Transverse colon (tissue), 4 donors: ENCODE data around the gene ELN.

Experiments used
- CTCF ChIP-seq, 5 experiments: fragments of 200-600 bp in 3 of 5; fragments of 450-650 bp in 2 of 5; sonication (generic) in 3 of 5; IDR thresholded peaks; 1 replicate in 2 of 5; 2 replicates in 3 of 5; pipeline ENCODE4 v1.5.1; 2016 to 2017; ENCODE audit warnings: antibody characterized with exemption in 5 of 5, inconsistent platforms in 3 of 5, mild to moderate bottlenecking in 2 of 5, moderate library complexity in 1 of 5
- EP300 ChIP-seq: sonication (generic); formaldehyde crosslinking; IDR thresholded peaks from one replicate; pipeline ENCODE4 v1.6.1; 2017; ENCODE audit warnings: antibody characterized with exemption, low read depth
- POLR2A ChIP-seq: fragments of 450-650 bp; IDR thresholded peaks from one replicate; pipeline ENCODE4 v1.6.1; 2016; ENCODE audit warnings: antibody characterized with exemption, mild to moderate bottlenecking, moderate library complexity
- POLR2AphosphoS5 ChIP-seq, 3 donors: sonication (generic); formaldehyde crosslinking; IDR thresholded peaks; one replicate each; pipeline ENCODE4 v1.6.1; 2016; ENCODE audit warnings: antibody characterized with exemption in 3 of 3

GRCh38 chr7:74001150-74001494, 26.9 kb upstream of the ELN start:
- TF ChIP-seq POLR2A (no peak), CTCF (IDR thresholded peaks at IDR 0.05) (no peak), EP300 (no peak), POLR2AphosphoS5 (IDR thresholded peaks at IDR 0.05) (no peak)
